Thoracic aorta (tissue), 2 donors: ENCODE measurements around the gene ZFP90. TPM values are rescaled to one million over a fixed set of nuclear protein-coding genes. Genes with fewer than 3 reads are reported as not detected.

Experiments
- ATAC-seq: fragments of 150-250 bp; one replicate; pipeline ENCODE4 v1.8.0; 2017; ENCODE audit warnings: low read depth; ENCODE audit not compliant: insufficient number of reproducible peaks, low FRiP score
- DNase-seq: peaks from one replicate; pipeline ENCODE4 v3.0.0-alpha.2; 2020; ENCODE audit warnings: low spot score
- H3K27ac ChIP-seq, 2 donors: fragments of 200-600 bp; sonication (generic); 1 replicate in 1 of 2; 2 replicates in 1 of 2; pipeline ENCODE4 v1.5.1; 2016; ENCODE audit warnings: mild to moderate bottlenecking in 2 of 2, moderate library complexity in 2 of 2
- H3K27me3 ChIP-seq: fragments of 200-600 bp; sonication (generic); replicated peaks from 2 replicates; pipeline ENCODE4 v1.6.0; 2016; ENCODE audit warnings: mild to moderate bottlenecking; ENCODE audit not compliant: insufficient read depth
- H3K36me3 ChIP-seq: fragments of 200-600 bp; sonication (generic); one replicate; pipeline ENCODE4 v1.5.1; 2016
- H3K4me1 ChIP-seq, 2 donors: fragments of 200-600 bp; sonication (generic); 1 replicate in 1 of 2; 2 replicates in 1 of 2; pipeline versions ENCODE4 v1.5.1 to v1.6.0; 2016; ENCODE audit warnings: low read depth in 2 of 2, mild to moderate bottlenecking in 1 of 2; ENCODE audit not compliant: control insufficient read depth in 1 of 2
- H3K4me3 ChIP-seq: fragments of 200-600 bp; sonication (generic); 2 replicates; pipeline ENCODE4 v1.5.1; 2016; ENCODE audit warnings: mild to moderate bottlenecking
- H3K9me3 ChIP-seq: fragments of 200-600 bp; sonication (generic); 2 replicates; pipeline ENCODE4 v1.5.1; 2016
- total RNA-seq, 2 donors: library from RNA; depleted of rRNA; stranded (reverse); fragments of >200 nt; gene quantifications; one replicate each; pipeline versions ENCODE4 v1.1.0 to v1.2.3, GENCODE V29; 2016
- TF ChIP-seq, protein P1 (sequence below): fragments of 200-600 bp; sonication (generic); IDR thresholded peaks from one replicate; pipeline ENCODE4 v1.5.1; 2019; ENCODE audit warnings: antibody characterized with exemption

Gene ZFP90
- 10 to 100 TPM; 26.6 to 29.5 TPM for total RNA-seq

DNA sequence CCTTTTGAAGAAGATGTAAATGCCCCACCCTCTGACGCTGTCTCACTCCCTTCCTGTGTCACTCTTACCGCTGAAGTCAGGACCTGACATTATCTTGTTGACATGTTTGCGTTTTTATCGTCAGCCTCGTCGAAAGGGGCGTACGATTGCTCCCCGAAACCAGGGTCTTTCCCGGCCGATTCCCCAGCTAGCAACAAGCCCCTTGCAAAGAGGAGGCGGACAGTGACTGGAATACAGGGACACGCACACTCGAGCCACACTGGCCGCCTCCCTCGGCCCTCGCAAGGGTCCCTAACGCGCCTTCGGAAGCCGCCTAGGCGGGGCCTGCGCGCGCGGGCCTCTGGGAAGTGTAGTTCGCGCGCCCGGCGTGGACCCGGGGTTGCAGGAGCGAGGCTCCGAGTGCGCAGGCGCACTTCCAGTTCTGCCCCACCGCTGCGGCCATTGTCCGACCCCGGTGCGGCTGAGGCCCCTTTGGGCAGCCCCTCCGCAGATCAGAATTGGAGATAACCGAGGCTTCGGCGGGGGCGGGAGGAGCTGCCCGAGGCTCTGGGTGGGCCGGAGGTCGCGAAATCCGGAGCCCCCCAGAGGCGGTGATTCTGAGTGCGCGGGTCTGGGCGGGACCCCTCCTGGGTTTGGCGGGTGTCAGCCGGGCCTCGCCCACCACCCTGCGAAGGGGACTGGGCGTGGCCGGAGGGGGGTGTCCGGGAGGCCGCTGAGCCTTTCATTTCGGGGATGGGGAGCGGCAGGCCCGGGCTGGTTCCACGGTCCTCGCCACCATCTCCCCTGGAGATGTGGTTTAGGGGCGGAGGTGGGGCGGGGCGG is at the start of gene ZFP90:
Gene ZFP90, plus strand, starts transcription at position 412 of the 822 bp plus-strand sequence. CDS start 502 bp downstream, outside the sequence.
- peaks cover 2% of the 10 kb centered on the region for H3K36me3 ChIP-seq
- H3K4me3 ChIP-seq: peak within 1 kb of the TSS; percentile 95
- ATAC-seq: peak; percentile 43
- peak within 1 kb of the TSS in 1 of 2 donors; percentile 44 for H3K27ac ChIP-seq
- DNase-seq: peak; percentile 59
- no peaks in the 10 kb centered on the region for H3K9me3 ChIP-seq
- H3K4me1 ChIP-seq: peaks cover 4 to 6% of the 10 kb centered on the region in 2 donors
- TF ChIP-seq, protein P1, sequence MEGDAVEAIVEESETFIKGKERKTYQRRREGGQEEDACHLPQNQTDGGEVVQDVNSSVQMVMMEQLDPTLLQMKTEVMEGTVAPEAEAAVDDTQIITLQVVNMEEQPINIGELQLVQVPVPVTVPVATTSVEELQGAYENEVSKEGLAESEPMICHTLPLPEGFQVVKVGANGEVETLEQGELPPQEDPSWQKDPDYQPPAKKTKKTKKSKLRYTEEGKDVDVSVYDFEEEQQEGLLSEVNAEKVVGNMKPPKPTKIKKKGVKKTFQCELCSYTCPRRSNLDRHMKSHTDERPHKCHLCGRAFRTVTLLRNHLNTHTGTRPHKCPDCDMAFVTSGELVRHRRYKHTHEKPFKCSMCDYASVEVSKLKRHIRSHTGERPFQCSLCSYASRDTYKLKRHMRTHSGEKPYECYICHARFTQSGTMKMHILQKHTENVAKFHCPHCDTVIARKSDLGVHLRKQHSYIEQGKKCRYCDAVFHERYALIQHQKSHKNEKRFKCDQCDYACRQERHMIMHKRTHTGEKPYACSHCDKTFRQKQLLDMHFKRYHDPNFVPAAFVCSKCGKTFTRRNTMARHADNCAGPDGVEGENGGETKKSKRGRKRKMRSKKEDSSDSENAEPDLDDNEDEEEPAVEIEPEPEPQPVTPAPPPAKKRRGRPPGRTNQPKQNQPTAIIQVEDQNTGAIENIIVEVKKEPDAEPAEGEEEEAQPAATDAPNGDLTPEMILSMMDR: no peak
- no peaks in the 10 kb centered on the region for H3K27me3 ChIP-seq

DNA sequence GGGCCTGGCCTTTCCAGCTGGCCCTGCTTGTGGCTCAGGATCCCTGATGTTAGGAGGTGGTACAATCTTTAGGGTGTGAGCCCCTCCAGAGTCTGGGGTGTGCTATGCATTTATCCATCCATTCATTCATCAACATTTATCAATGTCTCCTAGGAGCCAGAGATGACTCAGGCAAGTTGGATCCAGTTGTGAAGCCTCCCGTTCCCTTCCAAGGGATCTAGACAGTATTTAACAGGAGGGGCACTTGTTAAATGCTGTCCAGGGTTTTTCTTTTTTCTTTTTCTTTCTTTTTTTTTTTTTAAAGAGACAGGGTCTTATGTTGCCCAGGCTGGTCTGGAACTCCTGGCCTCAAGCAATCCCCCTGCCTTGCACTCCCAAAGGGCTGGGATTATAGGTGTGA is 48.7 kb upstream of the ZFP90 start:
- TF ChIP-seq, protein P1: no peak

DNA sequence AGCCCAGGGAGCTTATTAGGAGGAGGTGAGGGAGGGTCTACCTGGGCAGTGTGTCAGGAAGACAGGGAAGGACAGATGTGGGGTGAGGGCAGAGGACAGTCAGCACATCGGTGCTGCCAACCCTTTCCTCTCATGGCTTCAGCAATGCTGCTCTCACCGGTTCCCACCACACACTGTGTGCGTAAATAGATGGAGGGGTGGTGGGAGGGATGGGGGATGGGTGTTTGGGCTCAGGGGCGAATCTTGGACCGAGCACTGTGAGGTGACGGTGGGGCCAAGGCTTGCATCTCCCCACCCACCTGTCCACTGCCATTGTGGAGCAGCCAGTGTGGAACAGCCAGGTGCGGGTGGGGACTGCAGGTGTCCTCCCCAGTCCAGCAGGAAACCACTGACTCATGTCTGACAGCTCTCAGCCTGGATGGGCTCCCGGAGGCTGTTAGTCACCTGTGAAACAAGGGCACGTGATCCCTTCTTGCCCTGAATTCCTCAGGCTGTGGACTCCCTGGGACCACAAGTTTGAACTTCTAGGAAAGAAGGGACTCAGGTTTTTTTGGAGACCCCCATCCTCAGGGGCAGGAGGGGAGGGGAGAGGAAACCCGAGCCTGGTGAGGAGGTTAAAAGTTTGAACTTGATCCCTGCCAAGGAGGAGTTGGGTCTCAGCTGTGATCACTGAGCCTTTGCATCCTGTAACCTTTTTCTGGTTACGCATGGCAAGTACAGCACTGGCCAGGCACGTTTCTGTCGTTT is 48.1 kb upstream of the ZFP90 start:
- Histone ChIP-seq H3K9me3 (no peaks in the 10 kb centered on the region), H3K4me1 (no peaks in the 10 kb centered on the region), H3K27ac (no peak overlapping the region), H3K36me3 (no peaks in the 10 kb centered on the region), H3K4me3 (no peak overlapping the region), H3K27me3 (no peaks in the 10 kb centered on the region)
- DNase-seq (no peak), ATAC-seq (no peak)
- TF ChIP-seq, protein P1: no peak

More for the DNA sequence above, 48.7 kb upstream of the ZFP90 start:
- Histone ChIP-seq H3K27me3 (no peaks in the 10 kb centered on the region), H3K27ac (no peak overlapping the region), H3K9me3 (no peaks in the 10 kb centered on the region), H3K4me1 (no peaks in the 10 kb centered on the region), H3K36me3 (no peaks in the 10 kb centered on the region), H3K4me3 (no peak overlapping the region)
- no peak for ATAC-seq
- DNase-seq: no peak

DNA sequence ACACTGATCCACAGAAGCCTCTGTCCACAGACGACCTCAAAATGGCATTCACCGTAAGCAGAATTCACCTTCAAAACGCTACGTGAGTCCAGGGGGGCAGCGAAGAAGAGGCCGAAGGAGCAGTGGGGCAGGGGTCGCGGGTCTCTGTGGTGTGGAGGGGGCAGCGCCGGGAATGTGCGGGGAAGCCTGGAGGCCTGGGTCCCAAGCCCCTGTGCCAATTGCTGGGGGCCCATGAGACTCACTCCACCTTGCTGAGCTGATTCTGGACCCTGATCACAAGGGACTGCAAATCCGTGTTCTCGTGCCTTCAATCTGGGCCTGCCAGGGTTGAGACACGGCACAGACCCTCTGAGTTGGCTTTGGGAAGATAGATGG is 47.5 kb upstream of the ZFP90 start:
- TF ChIP-seq, protein P1: no peak
- no peak overlapping the region for H3K4me3 ChIP-seq
- H3K27me3 ChIP-seq: no peaks in the 10 kb centered on the region
- ATAC-seq (no peak), DNase-seq (no peak)
- H3K9me3 ChIP-seq: no peaks in the 10 kb centered on the region
- H3K36me3 ChIP-seq: no peaks in the 10 kb centered on the region
- no peak overlapping the region for H3K27ac ChIP-seq
- H3K4me1 ChIP-seq: no peaks in the 10 kb centered on the region

DNA sequence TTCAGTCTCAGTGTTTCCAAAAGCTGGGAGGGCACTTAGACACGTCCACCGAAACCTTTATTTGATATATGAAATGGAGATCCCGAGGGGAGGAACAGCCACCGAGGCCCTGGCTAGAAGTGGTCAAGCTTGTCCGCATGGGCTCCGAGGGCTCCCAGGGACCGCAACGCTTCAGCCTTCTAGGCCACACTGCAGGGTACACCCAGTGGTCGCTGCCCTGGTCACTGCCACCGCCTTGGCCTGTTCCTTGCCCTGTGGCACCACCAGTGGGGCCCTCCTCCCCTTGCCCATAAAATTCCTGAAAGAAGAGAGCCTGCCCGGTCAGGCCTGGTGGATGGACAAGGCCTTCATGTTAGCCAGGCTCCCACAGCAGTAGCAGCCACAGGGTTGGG is 46.9 kb upstream of the ZFP90 start:
- no peak for ATAC-seq
- no peaks in the 10 kb centered on the region for H3K4me1 ChIP-seq
- no peaks in the 10 kb centered on the region for H3K36me3 ChIP-seq
- TF ChIP-seq, protein P1: no peak
- no peak for DNase-seq
- H3K27me3 ChIP-seq: no peaks in the 10 kb centered on the region
- no peaks in the 10 kb centered on the region for H3K9me3 ChIP-seq
- no peak overlapping the region for H3K4me3 ChIP-seq
- H3K27ac ChIP-seq: no peak overlapping the region
